Aorta (tissue), 5 donors: Measurements from ENCODE around the gene ITIH3. TPM values are rescaled to one million over a fixed set of nuclear protein-coding genes. Genes with fewer than 3 reads are reported as not detected.

Source experiments
- ATAC-seq: fragments of 200-7000 bp; cut with Tn5 transposase; one replicate; pipeline ENCODE4 v1.9.1; 2022; ENCODE audit warnings: moderate library complexity; ENCODE audit not compliant: low FRiP score
- DNase-seq, 2 donors: peaks; one replicate each; pipeline ENCODE4 v3.0.0-alpha.2; 2020
- H3K27ac ChIP-seq, 2 donors: one replicate each; pipeline ENCODE4 v1.5.1; 2013; ENCODE audit warnings: low read length in 2 of 2, mild to moderate bottlenecking in 2 of 2, moderate library complexity in 2 of 2, control low read depth in 1 of 2, inconsistent platforms in 1 of 2, low read depth in 1 of 2
- H3K27me3 ChIP-seq, 2 donors: one replicate each; pipeline ENCODE4 v1.6.1; 2013; ENCODE audit warnings: control low read depth in 1 of 2, low read length in 1 of 2, mild to moderate bottlenecking in 1 of 2, moderate library complexity in 1 of 2; ENCODE audit not compliant: insufficient read depth in 2 of 2, control insufficient read depth in 1 of 2
- H3K36me3 ChIP-seq, 2 donors: one replicate each; pipeline ENCODE4 v1.6.1; 2013; ENCODE audit warnings: control low read depth in 1 of 2, low read length in 1 of 2, mild to moderate bottlenecking in 1 of 2; ENCODE audit not compliant: insufficient read depth in 2 of 2, control insufficient read depth in 1 of 2
- H3K4me1 ChIP-seq, 2 donors: one replicate each; pipeline ENCODE4 v1.6.1; 2013; ENCODE audit warnings: low read length in 2 of 2, control low read depth in 1 of 2, mild to moderate bottlenecking in 1 of 2, moderate library complexity in 1 of 2; ENCODE audit not compliant: insufficient read depth in 2 of 2, control insufficient read depth in 1 of 2
- H3K4me3 ChIP-seq, 2 donors: one replicate each; pipeline ENCODE4 v1.5.1; 2013; ENCODE audit warnings: low read length in 2 of 2, control low read depth in 1 of 2, mild to moderate bottlenecking in 1 of 2
- H3K9me3 ChIP-seq: one replicate; pipeline ENCODE4 v1.6.1; 2013; ENCODE audit warnings: mild to moderate bottlenecking, low read length; ENCODE audit not compliant: control insufficient read depth
- WGBS, 2 donors: extraction: QIAGEN DNeasy Blood & Tissue Kit; methylation state at CpG; one replicate each; pipeline ENCODE4 v1.1.7; 2013; 5-methylcytosine and 5-hydroxymethylcytosine counted together
- intact Hi-C, 2 donors: fragments of 100-400 bp; cut with DNase I; formaldehyde crosslinking; loops; one replicate each; pipeline versions ENCODE4 v1.14.2 to v1.15.0; 2022
- polyA plus RNA-seq, 2 donors: library from polyadenylated mRNA; stranded (reverse); fragments of 200-250 nt; gene quantifications; one replicate each; pipeline ENCODE4 v1.2.3, GENCODE V29; 2013
- total RNA-seq, 2 donors: library from RNA; stranded (reverse); fragmentation: NEBNext Ultra II Directional; extraction: Animal tissue kit (Norgen Biotek cat#: 25700); gene quantifications; one replicate each; pipeline ENCODE4 v1.2.1, GENCODE V29; 2021
- donor health status: healthy with polysubstance abuse.
- donor health status: Bipolar disorder and iron deficiency.
- donor health status: DM: no; HTN: no; CAD: no.
- donor health status: DM: no; HTN: no; CAD: no.
- donor health status: DM: yes; HTN: yes; CAD: no.

Gene ITIH3
- total and polyA plus RNA-seq, 4 donors = 2.4 to 75.1 (median 6.2) TPM

DNA sequence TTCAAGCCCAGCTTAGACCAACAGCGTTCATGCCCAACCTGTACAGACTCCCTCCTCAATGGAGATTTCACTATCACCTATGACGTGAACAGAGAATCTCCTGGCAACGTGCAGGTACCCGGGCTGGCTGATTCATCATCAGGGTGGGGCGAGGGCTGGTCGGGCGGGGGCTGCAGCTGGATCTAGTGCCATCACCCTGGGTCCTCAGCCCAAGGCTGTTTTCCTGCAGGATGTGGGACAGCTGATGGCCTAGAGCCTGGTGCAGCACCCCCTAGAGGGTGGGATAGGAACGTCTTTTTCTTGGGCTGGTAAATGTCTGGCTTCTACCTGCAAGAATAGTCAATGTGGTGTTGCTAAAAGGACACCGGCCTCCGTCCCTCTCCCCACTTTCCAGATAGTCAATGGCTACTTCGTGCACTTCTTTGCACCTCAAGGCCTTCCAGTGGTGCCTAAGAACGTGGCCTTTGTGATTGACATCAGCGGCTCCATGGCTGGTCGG lies 4.4 kb downstream of the ITIH3 start:
- no peak overlapping the region for H3K4me3 ChIP-seq
- no peaks in the 10 kb centered on the region for H3K9me3 ChIP-seq
- DNase-seq = no peak
- no peaks in the 10 kb centered on the region for H3K36me3 ChIP-seq
- H3K27ac ChIP-seq = no peak overlapping the region
- intact Hi-C loops = no loop called here
- H3K27me3 ChIP-seq = no peaks in the 10 kb centered on the region
- 79 to 83% methylated on average over 14 of the region's 14 CpGs for WGBS, 2 donors
- no peak for ATAC-seq
- H3K4me1 ChIP-seq = no peaks in the 10 kb centered on the region

DNA sequence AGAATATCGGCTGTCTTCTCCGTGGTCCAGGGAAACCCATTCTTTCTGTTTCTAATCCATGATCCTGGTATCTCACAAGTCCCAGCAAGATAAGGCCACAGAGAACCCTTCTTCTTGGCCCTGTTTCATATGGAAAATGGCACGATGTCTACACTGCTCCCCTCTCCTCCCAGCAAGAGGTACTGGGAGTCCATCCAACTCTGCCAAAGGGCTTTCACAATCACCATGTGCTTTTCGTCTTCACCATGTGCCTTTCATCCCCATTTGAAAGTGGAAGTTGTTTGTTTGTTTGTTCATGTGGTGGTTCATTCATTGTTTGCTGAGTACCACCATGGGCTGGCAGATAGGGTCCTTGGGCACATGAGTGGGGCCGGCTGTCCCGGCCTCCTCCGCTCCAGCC lies 5.5 kb downstream of the ITIH3 start:
- Histone ChIP-seq H3K4me1 (no peaks in the 10 kb centered on the region), H3K27ac (no peak overlapping the region), H3K4me3 (no peak overlapping the region), H3K9me3 (no peaks in the 10 kb centered on the region), H3K27me3 (no peaks in the 10 kb centered on the region), H3K36me3 (no peaks in the 10 kb centered on the region)
- ATAC-seq = no peak
- WGBS, 2 donors = 81 to 85% methylated on average over 7 of the region's 7 CpGs
- intact Hi-C loops = no loop called here
- no peak for DNase-seq

DNA sequence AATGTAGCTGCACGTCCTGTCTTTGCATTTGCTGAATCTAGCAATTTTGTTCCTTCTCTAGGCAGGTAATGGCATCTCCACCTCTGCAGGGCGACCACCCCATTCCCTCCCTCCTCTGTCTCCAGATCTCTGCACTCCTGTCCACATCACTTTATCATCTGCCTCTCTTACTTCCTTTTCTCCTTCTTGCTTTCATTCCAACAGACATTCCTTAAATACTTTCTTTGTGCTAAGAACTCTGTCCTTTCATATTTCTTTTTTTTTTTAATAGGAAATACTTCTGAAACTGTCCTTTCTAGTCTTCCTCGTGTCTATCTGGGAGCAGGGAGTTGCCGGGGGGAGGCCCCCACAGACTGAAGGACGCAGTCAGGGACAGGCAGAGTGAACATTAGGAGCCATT lies 7.2 kb downstream of the ITIH3 start:
- no peak overlapping the region for H3K4me3 ChIP-seq
- H3K4me1 ChIP-seq = no peaks in the 10 kb centered on the region
- ATAC-seq (no peak), DNase-seq (no peak)
- 45 to 51% methylated on average over 5 of the region's 5 CpGs for WGBS, 2 donors
- no peak overlapping the region for H3K27ac ChIP-seq
- H3K9me3 ChIP-seq = no peaks in the 10 kb centered on the region
- H3K36me3 ChIP-seq = no peaks in the 10 kb centered on the region
- intact Hi-C loops = no loop called here
- H3K27me3 ChIP-seq = no peaks in the 10 kb centered on the region

DNA sequence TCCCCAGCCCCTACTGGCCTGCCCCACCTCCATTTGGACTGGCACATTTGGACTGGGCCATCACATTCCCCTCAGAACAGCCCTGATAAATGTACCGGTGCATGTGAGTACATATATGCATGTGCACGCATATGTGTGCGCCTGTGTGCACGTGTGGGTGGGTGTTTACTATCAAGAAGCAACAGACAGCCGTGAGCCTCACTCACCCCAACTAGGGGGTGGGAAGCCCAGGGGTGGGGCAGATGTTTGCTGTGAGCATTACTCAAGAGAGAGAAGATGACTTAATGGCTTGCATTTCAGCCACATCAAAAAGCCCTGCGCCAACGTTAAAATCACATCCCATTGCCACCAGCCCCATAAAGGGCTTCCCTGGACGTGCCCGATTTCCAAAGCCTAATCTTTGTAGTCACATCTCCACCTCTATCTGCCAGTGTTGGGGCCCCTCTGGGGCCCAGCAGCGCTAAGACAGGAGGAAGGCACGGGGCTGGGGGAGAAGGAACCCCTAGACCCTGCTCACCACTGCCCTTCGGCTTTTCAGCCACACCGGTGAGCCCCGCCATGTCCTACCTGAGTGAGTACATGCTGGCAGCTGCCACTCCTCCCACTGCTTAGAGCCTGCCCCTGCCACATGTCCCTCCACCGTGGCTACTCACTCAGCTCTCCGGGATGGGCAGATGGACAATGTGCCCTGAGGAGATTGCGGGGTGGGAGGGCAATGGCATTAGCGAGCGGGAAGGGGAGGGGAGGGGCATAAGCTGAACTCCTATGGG lies 10.9 kb downstream of the ITIH3 start:
- H3K36me3 ChIP-seq = no peaks in the 10 kb centered on the region
- no peaks in the 10 kb centered on the region for H3K27me3 ChIP-seq
- no peak overlapping the region for H3K4me3 ChIP-seq
- H3K27ac ChIP-seq = no peak overlapping the region
- ATAC-seq (no peak), DNase-seq (no peak)
- 76 to 80% methylated on average over 17 to 19 of the region's 19 CpGs for WGBS, 2 donors
- no peaks in the 10 kb centered on the region for H3K4me1 ChIP-seq
- intact Hi-C loops = no loop called here
- H3K9me3 ChIP-seq = no peaks in the 10 kb centered on the region

DNA sequence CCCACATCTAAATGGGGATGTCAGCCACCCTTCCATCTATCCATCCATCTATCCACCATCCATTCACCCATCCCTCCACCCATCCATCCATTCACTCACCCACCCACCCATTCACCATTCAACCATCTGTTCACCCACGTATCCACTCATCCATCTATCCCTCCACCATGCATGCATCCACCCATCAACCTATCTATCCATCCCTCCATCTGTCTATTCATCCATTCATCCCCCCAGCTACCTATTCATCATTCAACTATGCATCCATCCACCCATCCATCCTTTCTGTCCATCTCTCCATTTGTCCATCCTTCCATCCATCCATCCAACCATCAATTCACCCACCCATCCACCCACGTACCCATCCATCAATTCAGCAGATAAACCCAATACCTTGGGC lies 14.6 kb downstream of the ITIH3 start:
- 75 to 83% methylated on average over 2 of the region's 2 CpGs for WGBS, 2 donors
- no peak for DNase-seq
- H3K4me1 ChIP-seq = no peaks in the 10 kb centered on the region

DNA sequence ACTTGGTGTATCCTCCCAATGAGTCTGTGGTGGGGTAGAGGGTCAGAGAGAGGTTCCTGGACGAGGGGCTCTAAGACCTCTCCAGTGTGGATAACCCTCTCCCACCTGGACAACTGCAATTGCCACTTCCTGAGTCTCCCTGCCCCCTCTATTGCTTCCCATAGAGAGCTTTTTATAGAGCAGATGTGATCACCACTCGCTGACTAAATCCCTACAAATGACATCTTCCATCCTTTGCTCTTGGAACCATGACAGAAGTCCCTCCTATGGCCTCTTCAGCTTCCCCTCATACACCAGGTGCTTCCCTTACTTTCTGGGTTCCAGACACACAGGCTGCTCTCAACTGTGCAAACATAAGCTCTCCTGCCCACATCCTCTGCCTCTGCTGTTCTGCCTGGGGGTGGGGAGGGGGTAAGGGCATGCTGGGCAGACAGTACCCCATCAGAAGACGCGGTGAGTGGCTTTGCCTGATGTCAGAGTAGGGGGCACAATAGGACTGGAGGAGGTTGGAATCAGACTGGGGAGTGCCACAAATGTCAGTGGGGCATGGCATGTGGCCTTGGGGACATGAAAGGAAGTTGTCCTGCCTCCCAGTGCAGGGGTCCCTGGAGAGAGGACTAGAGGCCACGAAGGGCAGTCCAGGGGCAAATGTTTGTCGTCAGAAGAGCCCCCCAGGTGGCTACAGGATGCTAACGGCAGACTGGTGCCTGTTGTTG lies 15.2 kb downstream of the ITIH3 start:
- WGBS, 2 donors = 70 to 74% methylated on average over 7 of the region's 7 CpGs
- no peaks in the 10 kb centered on the region for H3K36me3 ChIP-seq
- ATAC-seq (no peak), DNase-seq (no peak)
- intact Hi-C loops = no loop called here
- H3K9me3 ChIP-seq = no peaks in the 10 kb centered on the region
- no peaks in the 10 kb centered on the region for H3K27me3 ChIP-seq
- no peaks in the 10 kb centered on the region for H3K4me1 ChIP-seq
- no peak overlapping the region for H3K27ac ChIP-seq
- H3K4me3 ChIP-seq = no peak overlapping the region

More for the DNA sequence above, 14.6 kb downstream of the ITIH3 start:
- ATAC-seq = no peak
- Histone ChIP-seq H3K4me3 (no peak overlapping the region), H3K27ac (no peak overlapping the region), H3K9me3 (no peaks in the 10 kb centered on the region), H3K27me3 (no peaks in the 10 kb centered on the region), H3K36me3 (no peaks in the 10 kb centered on the region)
- intact Hi-C loops = no loop called here

DNA sequence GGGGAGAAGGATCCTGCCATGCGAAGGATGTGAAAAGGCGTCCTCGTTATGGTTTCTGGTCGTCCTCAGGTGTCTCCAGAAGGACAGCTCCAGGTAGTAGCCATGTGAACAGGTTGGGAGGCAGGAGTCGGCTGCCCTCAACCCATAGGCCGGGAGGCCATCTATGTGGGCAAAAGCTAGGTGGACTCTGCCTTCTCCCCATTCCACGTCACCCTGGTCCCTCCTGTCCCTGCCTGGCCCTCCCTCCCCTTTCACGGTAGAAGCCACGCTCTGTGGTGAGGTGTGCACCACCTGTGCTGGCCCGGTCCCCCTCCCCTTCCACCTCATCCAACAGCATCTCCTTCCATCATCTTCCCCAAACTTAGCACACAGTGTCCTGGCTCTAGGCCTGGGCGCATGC lies 16.3 kb downstream of the ITIH3 start:
- ATAC-seq (no peak), DNase-seq (no peak)
- Histone ChIP-seq H3K4me1 (no peaks in the 10 kb centered on the region), H3K27ac (no peak overlapping the region), H3K27me3 (no peaks in the 10 kb centered on the region), H3K4me3 (no peak overlapping the region), H3K36me3 (no peaks in the 10 kb centered on the region), H3K9me3 (no peaks in the 10 kb centered on the region)
- intact Hi-C loops = no loop called here
- 88 to 93% methylated on average over 11 of the region's 11 CpGs for WGBS, 2 donors

DNA sequence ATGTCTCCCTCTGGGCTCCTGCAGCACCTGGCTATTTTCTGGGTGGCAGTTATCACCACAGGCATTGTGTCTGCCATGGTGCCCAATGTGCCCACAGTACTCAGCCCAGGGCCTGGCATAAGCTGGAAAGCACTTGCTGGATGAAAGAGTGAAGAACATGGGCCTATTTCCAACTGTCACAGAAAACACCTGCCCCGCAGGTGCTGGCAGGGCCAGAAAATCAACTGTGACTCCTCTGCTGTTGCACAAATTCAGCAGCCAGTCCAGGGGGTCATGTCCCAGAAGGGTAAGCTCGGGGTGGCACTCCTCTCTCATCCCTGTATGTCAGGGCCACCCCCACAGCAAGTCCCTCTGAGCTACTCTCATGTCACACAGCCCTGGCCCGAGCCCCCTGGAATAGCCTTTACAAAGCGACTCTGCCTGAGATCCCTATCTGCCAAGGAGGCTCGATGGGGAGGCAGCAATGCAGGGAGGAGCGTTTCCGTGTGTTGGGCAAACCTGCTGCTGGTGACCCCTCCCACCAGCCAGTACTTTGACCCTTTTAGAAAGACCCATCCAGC lies 16.9 kb downstream of the ITIH3 start:
- no peaks in the 10 kb centered on the region for H3K36me3 ChIP-seq
- no peak overlapping the region for H3K4me3 ChIP-seq
- DNase-seq (no peak), ATAC-seq (no peak)
- intact Hi-C loops = no loop called here
- no peaks in the 10 kb centered on the region for H3K9me3 ChIP-seq
- no peaks in the 10 kb centered on the region for H3K27me3 ChIP-seq
- WGBS, 2 donors = 82 to 94% methylated on average over 7 of the region's 7 CpGs
- H3K4me1 ChIP-seq = no peaks in the 10 kb centered on the region
- H3K27ac ChIP-seq = no peak overlapping the region
